OCI-LY7 (cell line): ENCODE results near the gene FBXL16. TPM values are rescaled to one million over a fixed set of nuclear protein-coding genes. Genes with fewer than 3 reads are reported as not detected.

ENCODE experiments used
- BruUV-seq: library from RNA; stranded (reverse); fragments of 400-500 nt; replicated peaks from 2 replicates; lab custom pipeline; 2021; lab: Mats Ljungman, UMichigan
- CTCF ChIA-PET: fragments of 300-600 bp; sonication (Branson Sonifier 250); formaldehyde crosslinking; loops from one replicate; lab custom pipeline; 2022; ENCODE audit warnings: antibody characterized with exemption; ENCODE audit not compliant: unreplicated experiment; lab: Charles Lee
- POLR2A ChIA-PET: fragments of 300-600 bp; sonication (Branson Sonifier 250); formaldehyde crosslinking; loops from one replicate; lab custom pipeline; 2022; ENCODE audit warnings: antibody characterized with exemption; lab: Charles Lee
- DNase-seq: peaks from one replicate; pipeline ENCODE4 v3.0.0-alpha.2; 2015; ENCODE audit warnings: low spot score
- H2AFZ ChIP-seq: fragments of 200-600 bp; sonication (generic), shearing (Covaris generic); 2 replicates; pipeline ENCODE4 v1.6.1; 2014; ENCODE audit warnings: mild to moderate bottlenecking, antibody characterized with exemption, low read length, moderate library complexity
- H3K27ac ChIP-seq: fragments of 200-600 bp; sonication (generic); 2 replicates; pipeline ENCODE4 v1.5.1; 2014; ENCODE audit warnings: mixed run types, low read depth, mild to moderate bottlenecking, moderate library complexity, low read length, inconsistent platforms; ENCODE audit not compliant: poor library complexity, severe bottlenecking
- H3K36me3 ChIP-seq: fragments of 200-600 bp; sonication (generic); 2 replicates; pipeline ENCODE4 v1.6.1; 2014; ENCODE audit warnings: mild to moderate bottlenecking, antibody characterized with exemption, low read length, moderate library complexity, mixed read lengths; ENCODE audit not compliant: insufficient read depth
- H3K4me1 ChIP-seq: fragments of 200-600 bp; sonication (generic); 2 replicates; pipeline ENCODE4 v1.5.1; 2014; ENCODE audit warnings: mild to moderate bottlenecking, low read length; ENCODE audit not compliant: insufficient read depth, poor library complexity, severe bottlenecking
- H3K4me2 ChIP-seq: fragments of 200-600 bp; sonication (generic); 2 replicates; pipeline ENCODE4 v1.6.1; 2014; ENCODE audit warnings: mild to moderate bottlenecking, low read length
- H3K4me3 ChIP-seq: fragments of 200-600 bp; sonication (generic); 2 replicates; pipeline ENCODE4 v1.5.1; 2014; ENCODE audit warnings: mild to moderate bottlenecking, low read depth, low read length; ENCODE audit not compliant: poor library complexity, severe bottlenecking
- H3K79me2 ChIP-seq: fragments of 200-600 bp; sonication (generic); 2 replicates; pipeline ENCODE4 v1.6.1; 2016; ENCODE audit warnings: low read depth, mild to moderate bottlenecking, low read length, moderate library complexity, mixed read lengths; ENCODE audit not compliant: insufficient read depth
- H3K9me2 ChIP-seq: fragments of 200-600 bp; sonication (generic); 2 replicates; pipeline ENCODE4 v1.6.1; 2016; ENCODE audit warnings: mild to moderate bottlenecking, low read length, mixed read lengths; ENCODE audit not compliant: insufficient read depth
- H3K9me3 ChIP-seq: fragments of 200-600 bp; sonication (generic); 2 replicates; pipeline ENCODE4 v1.6.1; 2014; ENCODE audit warnings: mild to moderate bottlenecking, mixed run types, low read length, mixed read lengths
- H4K20me1 ChIP-seq: fragments of 200-600 bp; sonication (generic); 2 replicates; pipeline ENCODE4 v1.6.1; 2014; ENCODE audit warnings: mild to moderate bottlenecking, antibody characterized with exemption, low read length, moderate library complexity, mixed read lengths; ENCODE audit not compliant: insufficient read depth
- CTCF ChIP-seq: fragments of 200-600 bp; sonication (generic); conservative IDR thresholded peaks from 2 replicates; pipeline ENCODE4 v1.5.1; 2014; ENCODE audit warnings: mild to moderate bottlenecking, antibody characterized with exemption, low read length, moderate library complexity, mixed read lengths
- EZH2phosphoT487 ChIP-seq: fragments of 200-600 bp; sonication (generic); IDR thresholded peaks from 2 replicates; pipeline ENCODE4 v1.6.1; 2018; ENCODE audit warnings: low read depth, borderline replicate concordance, mild to moderate bottlenecking, mixed run types, antibody characterized with exemption, low read length, moderate library complexity, mixed read lengths
- intact Hi-C: fragments of 100-400 bp; cut with micrococcal nuclease; formaldehyde crosslinking; loops from one replicate; pipeline ENCODE4 v1.10.0; 2022; ENCODE audit not compliant: unreplicated experiment
- total RNA-seq, 2 experiments: library from RNA; depleted of rRNA in 1 of 2; stranded (reverse); fragments of >200 nt in 1 of 2; shearing (Covaris generic) in 1 of 2; gene quantifications; 2 replicates each; pipeline ENCODE4 v1.2.3, GENCODE V29; 2014 to 2022

FBXL16 gene
- total RNA-seq, 2 experiments from 2014 or later, result 0.16 to 0.42 TPM

GRCh38 chr16:670485-671352, 34.9 kb downstream of the FBXL16 start:
- ChIA-PET POLR2A (interaction anchor here (1.1 kb wide), 1 partner anchor 8 kb away, joined by 4 read pairs; no protein-coding TSS in a partner anchor), CTCF (no interaction called here)
- H3K27ac ChIP-seq, result no peak overlapping the region
- H3K4me1 ChIP-seq, result peaks cover 14% of the 10 kb centered on the region
- no peak overlapping the region for H3K4me3 ChIP-seq
- no peak for DNase-seq
- no peaks in the 10 kb centered on the region for H4K20me1 ChIP-seq
- H3K9me3 ChIP-seq, result no peaks in the 10 kb centered on the region
- H3K4me2 ChIP-seq, result no peak overlapping the region
- H2AFZ ChIP-seq, result no peak overlapping the region
- BruUV-seq, result no TSS peak
- H3K79me2 ChIP-seq, result peaks cover 12% of the 10 kb centered on the region; the same call in 1 of the 2 replicates
- TF ChIP-seq EZH2phosphoT487, result no peak
- intact Hi-C loops, result no loop called here
- peaks cover 45% of the 10 kb centered on the region for H3K36me3 ChIP-seq
- H3K9me2 ChIP-seq, result no peaks in the 10 kb centered on the region

- ChIA-PET CTCF (no interaction called here), POLR2A (interaction anchor here (0.5 to 1.1 kb wide), 2 partner anchors 10 to 1811 kb away, joined by 3 to 4 read pairs; no protein-coding TSS in a partner anchor)
- H3K36me3 ChIP-seq, result peaks cover 45% of the 10 kb centered on the region
- H3K27ac ChIP-seq, result no peak overlapping the region
- intact Hi-C loops, result loop anchor here (2.0 kb wide), 1 partner anchor 21 kb away; the partner anchor contains the start of gene WDR90
- no peaks in the 10 kb centered on the region for H3K9me3 ChIP-seq
- no peak for TF ChIP-seq EZH2phosphoT487
- no peak for TF ChIP-seq CTCF
- peaks cover 14% of the 10 kb centered on the region for H3K4me1 ChIP-seq
- H3K4me2 ChIP-seq, result peak overlapping the region; percentile 88; the same call in 1 of the 2 replicates
- no TSS peak for BruUV-seq
- DNase-seq, result no peak
- no peaks in the 10 kb centered on the region for H4K20me1 ChIP-seq
- H3K9me2 ChIP-seq, result no peaks in the 10 kb centered on the region
- H3K4me3 ChIP-seq, result peak overlapping the region; percentile 99
- H3K79me2 ChIP-seq, result peaks cover 12% of the 10 kb centered on the region; the same call in 1 of the 2 replicates
- H2AFZ ChIP-seq, result no peak overlapping the region
Observed at GRCh38 chr16:669666-670065, 35.9 kb downstream of the FBXL16 start.

GRCh38 chr16:668519-669171, 37.0 kb downstream of the FBXL16 start:
- no peak for DNase-seq
- TF ChIP-seq EZH2phosphoT487 (no peak), CTCF (no peak)
- H3K4me1 ChIP-seq, result peaks cover 14% of the 10 kb centered on the region
- POLR2A ChIA-PET, result no interaction called here
- peaks cover 39% of the 10 kb centered on the region for H3K36me3 ChIP-seq
- no peaks in the 10 kb centered on the region for H4K20me1 ChIP-seq
- peaks cover 12% of the 10 kb centered on the region; the same call in 1 of the 2 replicates for H3K79me2 ChIP-seq
- intact Hi-C loops, result loop anchor here (1.0 to 2.0 kb wide), 2 partner anchors 11 to 20 kb away; partner anchors contain the start of gene WDR90
- no peak overlapping the region for H2AFZ ChIP-seq
- CTCF ChIA-PET, result no interaction called here
- no peaks in the 10 kb centered on the region for H3K9me2 ChIP-seq
- H3K27ac ChIP-seq, result peak overlapping the region; percentile 52
- peak overlapping the region; percentile 88 for H3K4me2 ChIP-seq
- peak overlapping the region; percentile 99 for H3K4me3 ChIP-seq
- BruUV-seq, result no TSS peak
- no peaks in the 10 kb centered on the region for H3K9me3 ChIP-seq
